ENCODE data around the gene PKLR. TPM values are rescaled to one million over a fixed set of nuclear protein-coding genes. Genes with fewer than 3 reads are reported as not detected.
A peak's percentile ranks its signal among the peaks of the same experiment; 100 is the strongest.

Gene PKLR
- total RNA-seq, 1 donor from 2014 or later = 0.54 TPM

GRCh38 chr1:155241069-155241679, 60.1 kb downstream of the PKLR start:
- TF ChIP-seq CTCF (IDR thresholded peaks at IDR 0.05) (no peak), EZH2 (IDR thresholded peaks at IDR 0.05) (no peak), EZH2phosphoT487 (IDR thresholded peaks at IDR 0.05) (no peak)
- peak overlapping the region; percentile 84 for H3K4me2 ChIP-seq
- Mint-ChIP-seq H3K4me3 (peak overlapping the region; percentile 83), H3K4me1 (peaks cover 44% of the 10 kb centered on the region), H3K9me3 (peaks cover 2% of the 10 kb centered on the region), H3K36me3 (peaks cover 6% of the 10 kb centered on the region), H3K27ac (peak overlapping the region; percentile 89), H3K27me3 (ENCODE audit: insufficient read depth, low read depth) (peaks cover 10% of the 10 kb centered on the region)
- H2AFZ ChIP-seq (replicated peaks) = peak overlapping the region; percentile 95
- H3K27ac ChIP-seq = no peak overlapping the region
- H3K79me2 ChIP-seq (ENCODE audit: low read depth) = no peaks in the 10 kb centered on the region
- no peaks in the 10 kb centered on the region for H3K9me3 ChIP-seq (ENCODE audit: low read depth)
- peak overlapping the region; percentile 66 for H3K9ac ChIP-seq
- H3K4me3 ChIP-seq = peak overlapping the region; percentile 50
- H3K36me3 ChIP-seq = no peaks in the 10 kb centered on the region
- peak; percentile 83 for DNase-seq (ENCODE audit: low spot score)
- peaks cover 9% of the 10 kb centered on the region for H3K4me1 ChIP-seq
- H4K20me1 ChIP-seq (ENCODE audit: low read depth) = no peaks in the 10 kb centered on the region
- no peaks in the 10 kb centered on the region for H3K27me3 ChIP-seq
- H3F3A ChIP-seq (ENCODE audit: low read depth) = peaks cover 45% of the 10 kb centered on the region

MicroRNAs within 50 kb of the gene (microRNA counts, 767-probe panel; counts per million panel counts)
- microRNA hsa-miR-555 = 460 counts per million, percentile 90 among the panel's probes with 10 or more counts

Small RNAs within 50 kb of the gene (microRNA-seq; reads per million reads assigned to microRNA genes)
- gene MIR555 = not detected

Other genes with a start within 250 kb of the PKLR start
- gene EFNA4, start 237.7 kb downstream of the PKLR start, total RNA-seq (ENCODE audit: low replicate concordance) = 10.7 and 18.4 TPM in 2 replicates
- gene EFNA3, start 222.6 kb downstream of the PKLR start, total RNA-seq (ENCODE audit: low replicate concordance) = 4.0 and 9.6 TPM in 2 replicates
- 0.34 and 0.65 TPM in 2 replicates for gene EFNA1, start 173.6 kb downstream of the PKLR start, total RNA-seq (ENCODE audit: low replicate concordance)
- gene SLC50A1, start 165.6 kb downstream of the PKLR start, total RNA-seq (ENCODE audit: low replicate concordance) = 14.4 and 29.0 TPM in 2 replicates
- 16.8 and 133 TPM in 2 replicates for gene DPM3, start 160.9 kb downstream of the PKLR start, total RNA-seq (ENCODE audit: low replicate concordance)
- gene KRTCAP2, start 128.1 kb downstream of the PKLR start, total RNA-seq (ENCODE audit: low replicate concordance) = 37.8 and 100 TPM in 2 replicates
- gene TRIM46, start 127.6 kb downstream of the PKLR start, total RNA-seq (ENCODE audit: low replicate concordance) = 3.9 and 10.2 TPM in 2 replicates
- 19.3 and 30.4 TPM in 2 replicates for gene THBS3, start 93.5 kb downstream of the PKLR start, total RNA-seq (ENCODE audit: low replicate concordance)
- 25.6 and 46.5 TPM in 2 replicates for gene MTX1, start 92.7 kb downstream of the PKLR start, total RNA-seq (ENCODE audit: low replicate concordance)
- 4.8 and 14.9 TPM in 2 replicates for gene ENTREP3, start 46.0 kb downstream of the PKLR start, total RNA-seq (ENCODE audit: low replicate concordance)
- gene SCAMP3, start 39.1 kb downstream of the PKLR start, total RNA-seq (ENCODE audit: low replicate concordance) = 21.8 and 44.8 TPM in 2 replicates
- 41.7 and 62.2 TPM in 2 replicates for gene CLK2, start 27.9 kb downstream of the PKLR start, total RNA-seq (ENCODE audit: low replicate concordance)
- 1.9 and 5.9 TPM in 2 replicates for gene HCN3, start 24.0 kb downstream of the PKLR start, total RNA-seq (ENCODE audit: low replicate concordance)
- gene FDPS, start 7.4 kb upstream of the PKLR start, total RNA-seq (ENCODE audit: low replicate concordance) = 215 and 266 TPM in 2 replicates
- gene RUSC1, start 19.5 kb upstream of the PKLR start, total RNA-seq (ENCODE audit: low replicate concordance) = 17.0 and 43.4 TPM in 2 replicates

Measured in neural progenitor cell (in vitro differentiated cells).